Skeletal muscle cell (primary cell): ENCODE measurements around the gene SIK3.
"Not testable (repeated sequence)": the region's sequence is repeated elsewhere in the genome, so short reads cannot be mapped to it uniquely, and the experiment has no call there.

Experiments
- DNase-seq: peaks from one replicate; pipeline ENCODE4 v3.0.0-alpha.2; 2010; ENCODE audit warnings: low read depth
- H3K4me3 ChIP-seq: 2 replicates; pipeline ENCODE4 v1.5.1; 2011; ENCODE audit warnings: low read depth, mild to moderate bottlenecking, control low read depth, low read length, moderate library complexity

SIK3 gene

GRCh38 chr11:117055469-117055868 lies 42.8 kb downstream of the SIK3 start:
- H3K4me3 ChIP-seq: no peak overlapping the region
- no peak for DNase-seq

GRCh38 chr11:117054382-117054781 lies 43.8 kb downstream of the SIK3 start:
- no peak overlapping the region for H3K4me3 ChIP-seq
- DNase-seq: no peak

- no peak for DNase-seq
Observed at GRCh38 chr11:117052196-117053149, 45.8 kb downstream of the SIK3 start.

GRCh38 chr11:117050121-117050520 lies 48.1 kb downstream of the SIK3 start:
- not testable (repeated sequence) for H3K4me3 ChIP-seq, DNase-seq

More at GRCh38 chr11:117052196-117053149, 45.8 kb downstream of the SIK3 start:
- H3K4me3 ChIP-seq: no peak overlapping the region

- H3K4me3 ChIP-seq, DNase-seq: not testable (repeated sequence)
Observed at GRCh38 chr11:117046627-117047026, 51.6 kb downstream of the SIK3 start.

- peak; percentile 60 for DNase-seq
- no peak overlapping the region for H3K4me3 ChIP-seq
Observed at GRCh38 chr11:117045956-117046355, 52.3 kb downstream of the SIK3 start.

GRCh38 chr11:117045196-117045595 lies 53.0 kb downstream of the SIK3 start:
- H3K4me3 ChIP-seq: no peak overlapping the region
- DNase-seq: peak; percentile 53

- no peak for DNase-seq
- no peak overlapping the region for H3K4me3 ChIP-seq
Observed at GRCh38 chr11:117044287-117045035, 53.8 kb downstream of the SIK3 start.

GRCh38 chr11:117042689-117043088 lies 55.5 kb downstream of the SIK3 start:
- no peak for DNase-seq
- H3K4me3 ChIP-seq: no peak overlapping the region

GRCh38 chr11:117039900-117040299 lies 58.3 kb downstream of the SIK3 start:
- DNase-seq: no peak
- H3K4me3 ChIP-seq: no peak overlapping the region

- no peak for DNase-seq
Observed at GRCh38 chr11:117039270-117039669, 59.0 kb downstream of the SIK3 start.

GRCh38 chr11:117037975-117038350 lies 60.3 kb downstream of the SIK3 start:
- no peak overlapping the region for H3K4me3 ChIP-seq
- no peak for DNase-seq

More at GRCh38 chr11:117039270-117039669, 59.0 kb downstream of the SIK3 start:
- H3K4me3 ChIP-seq: no peak overlapping the region

- no peak for DNase-seq
- no peak overlapping the region for H3K4me3 ChIP-seq
Observed at GRCh38 chr11:117037279-117037974, 60.8 kb downstream of the SIK3 start.

GRCh38 chr11:117034901-117035300 lies 63.3 kb downstream of the SIK3 start:
- DNase-seq: no peak
- no peak overlapping the region for H3K4me3 ChIP-seq

GRCh38 chr11:117026593-117027330 lies 71.5 kb downstream of the SIK3 start:
- DNase-seq: peak; percentile 65
- H3K4me3 ChIP-seq: no peak overlapping the region

- DNase-seq, H3K4me3 ChIP-seq: not testable (repeated sequence)
Observed at GRCh38 chr11:117023707-117024106, 74.5 kb downstream of the SIK3 start.

GRCh38 chr11:117023178-117023577 lies 75.0 kb downstream of the SIK3 start:
- H3K4me3 ChIP-seq: no peak overlapping the region
- DNase-seq: no peak

- DNase-seq: no peak
- H3K4me3 ChIP-seq: no peak overlapping the region
Observed at GRCh38 chr11:117022526-117022925, 75.7 kb downstream of the SIK3 start.

- no peak for DNase-seq
- H3K4me3 ChIP-seq: no peak overlapping the region
Observed at GRCh38 chr11:117020869-117021564, 77.2 kb downstream of the SIK3 start.
